ENCODE results near the gene PKNOX1.
"Not testable (repeated sequence)": the region's sequence is repeated elsewhere in the genome, so short reads cannot be mapped to it uniquely, and the experiment has no call there.

Gene PKNOX1

DNA sequence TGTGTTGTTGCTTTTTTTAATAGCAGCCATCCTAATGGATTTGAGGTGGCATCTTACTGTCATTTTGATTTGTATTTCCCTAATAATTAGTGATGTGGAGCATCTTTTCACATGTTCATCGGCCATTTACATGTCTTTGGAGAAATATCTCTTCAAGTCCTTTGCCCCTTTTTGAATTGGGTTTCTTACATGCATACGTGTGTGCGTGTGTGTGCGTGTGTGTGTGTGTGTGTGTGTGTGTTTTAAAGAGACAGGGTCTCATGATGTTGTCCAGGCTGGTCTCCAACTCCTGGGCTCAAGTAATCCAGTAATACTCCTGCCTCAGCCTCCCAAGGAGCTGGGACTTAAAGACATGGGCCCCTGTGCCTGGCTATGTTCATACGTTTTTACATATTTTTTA is 9.5 kb downstream of the PKNOX1 start:
- no peak for DNase-seq

GRCh38 chr21:42986125-42986783 is 11.9 kb downstream of the PKNOX1 start:
- DNase-seq (no peak), ATAC-seq (peak; percentile 16)

More for the DNA sequence above, 9.5 kb downstream of the PKNOX1 start:
- no peak for ATAC-seq

DNA sequence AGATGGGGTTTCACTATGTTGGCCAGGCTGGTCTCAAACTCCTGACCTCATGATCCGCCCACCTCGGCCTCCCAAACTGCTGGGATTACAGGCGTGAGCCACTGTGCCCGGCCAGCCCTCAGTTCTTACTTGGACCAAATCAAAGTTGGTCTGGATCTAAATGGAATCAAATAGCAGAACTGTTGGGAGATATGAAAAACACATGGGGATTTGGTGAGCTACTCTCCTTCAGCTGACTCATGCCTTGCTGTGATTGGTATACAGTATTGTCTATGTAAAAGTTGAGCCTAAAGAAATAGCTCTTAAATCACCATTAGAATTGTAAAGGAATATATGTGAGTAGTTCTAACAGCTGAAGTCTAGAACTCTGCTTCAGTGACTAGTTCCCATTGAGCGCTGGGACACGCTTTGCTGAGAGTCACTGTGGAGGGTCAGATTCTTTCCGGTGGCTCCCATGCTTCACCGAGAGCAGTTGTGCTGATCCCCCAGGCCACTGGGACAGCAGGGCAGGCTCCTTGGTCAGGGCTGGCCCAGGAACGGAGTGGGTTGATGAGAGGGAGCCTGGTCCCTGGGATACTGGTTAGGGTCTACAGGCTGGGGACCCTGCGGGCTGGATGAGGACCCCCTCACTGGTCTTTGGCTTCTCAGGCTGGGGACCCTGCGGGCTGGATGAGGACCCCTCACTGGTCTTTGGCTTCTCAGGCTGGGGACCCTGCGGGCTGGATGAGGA is 14.0 kb downstream of the PKNOX1 start:
- DNase-seq (no peak), ATAC-seq (no peak)

GRCh38 chr21:42989370-42989769 is 15.0 kb downstream of the PKNOX1 start:
- ATAC-seq, DNase-seq: not testable (repeated sequence)

DNA sequence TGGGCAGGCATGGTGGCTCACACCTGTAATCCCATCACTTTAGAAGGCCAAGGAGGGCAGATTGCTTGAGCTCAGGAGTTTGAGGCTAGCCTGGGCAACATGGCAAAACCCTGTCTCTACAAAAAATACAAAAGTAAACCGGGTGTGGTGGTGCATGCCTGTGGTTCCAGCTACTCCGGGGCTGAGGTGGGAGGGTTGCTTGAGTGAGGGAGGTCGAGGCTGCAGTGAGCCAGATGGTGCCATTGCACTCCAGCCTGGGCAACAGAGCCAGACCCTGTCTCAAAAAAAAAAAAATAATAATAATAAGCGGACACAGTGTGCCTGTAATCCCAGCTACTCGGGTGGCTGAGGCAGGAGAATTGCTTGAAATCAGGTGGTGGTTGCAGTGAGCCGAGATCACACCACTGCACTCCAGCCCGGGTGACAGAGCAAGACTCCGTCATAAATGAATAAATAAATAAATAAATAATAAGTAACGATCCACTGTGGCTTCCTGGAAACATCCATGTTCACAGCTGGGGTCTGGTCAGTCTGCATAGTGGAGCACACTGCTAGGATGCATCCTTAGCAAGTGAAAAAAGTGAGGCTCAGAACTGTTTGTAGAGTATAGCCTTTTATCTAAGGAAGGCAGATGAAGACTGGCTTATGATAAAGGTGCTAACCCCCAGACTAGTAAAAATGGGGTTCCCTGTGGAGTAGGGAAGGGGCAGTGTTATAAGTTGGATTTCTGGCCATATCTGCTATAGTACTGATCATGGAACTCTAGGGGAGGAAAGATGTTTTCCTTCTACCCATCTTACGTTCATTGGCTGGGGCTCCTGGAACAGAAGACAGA is 15.7 kb downstream of the PKNOX1 start:
- ATAC-seq: no peak
- no peak for DNase-seq

DNA sequence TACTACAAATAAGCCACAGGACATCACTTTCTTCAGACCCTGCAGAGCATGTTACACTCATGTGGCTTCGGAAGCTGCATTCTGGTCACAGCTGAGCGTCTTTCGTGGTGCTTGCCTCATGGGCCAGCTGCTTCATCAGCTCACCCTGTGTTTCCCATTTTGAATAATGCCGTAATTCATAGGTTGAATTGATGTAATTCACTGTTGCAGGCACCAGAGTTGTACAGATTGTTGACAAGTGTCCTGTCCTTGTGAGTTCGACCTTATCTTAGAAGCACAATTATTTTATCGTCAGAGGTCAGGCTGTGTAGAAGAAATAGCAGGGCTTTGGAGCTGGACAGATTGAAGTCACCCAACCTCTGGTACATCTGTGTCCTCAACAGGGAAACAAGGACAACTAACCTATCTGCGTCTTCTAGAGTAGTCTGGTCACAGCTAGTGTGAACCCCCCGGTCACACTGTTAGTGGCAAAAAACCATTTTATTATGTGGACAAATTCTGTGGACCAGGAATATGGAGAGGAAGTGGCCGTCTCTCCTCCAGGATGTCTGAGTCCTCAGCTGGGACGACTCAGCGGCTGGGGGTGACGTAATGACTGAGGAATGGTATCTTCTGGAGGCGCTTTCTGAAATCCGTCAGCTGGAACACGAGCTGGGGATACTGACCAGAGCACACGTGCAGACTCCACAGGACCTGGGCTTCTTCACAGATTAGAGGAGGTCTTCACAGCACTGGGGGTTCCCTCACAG is 17.8 kb downstream of the PKNOX1 start:
- DNase-seq (no peak), ATAC-seq (no peak)

DNA sequence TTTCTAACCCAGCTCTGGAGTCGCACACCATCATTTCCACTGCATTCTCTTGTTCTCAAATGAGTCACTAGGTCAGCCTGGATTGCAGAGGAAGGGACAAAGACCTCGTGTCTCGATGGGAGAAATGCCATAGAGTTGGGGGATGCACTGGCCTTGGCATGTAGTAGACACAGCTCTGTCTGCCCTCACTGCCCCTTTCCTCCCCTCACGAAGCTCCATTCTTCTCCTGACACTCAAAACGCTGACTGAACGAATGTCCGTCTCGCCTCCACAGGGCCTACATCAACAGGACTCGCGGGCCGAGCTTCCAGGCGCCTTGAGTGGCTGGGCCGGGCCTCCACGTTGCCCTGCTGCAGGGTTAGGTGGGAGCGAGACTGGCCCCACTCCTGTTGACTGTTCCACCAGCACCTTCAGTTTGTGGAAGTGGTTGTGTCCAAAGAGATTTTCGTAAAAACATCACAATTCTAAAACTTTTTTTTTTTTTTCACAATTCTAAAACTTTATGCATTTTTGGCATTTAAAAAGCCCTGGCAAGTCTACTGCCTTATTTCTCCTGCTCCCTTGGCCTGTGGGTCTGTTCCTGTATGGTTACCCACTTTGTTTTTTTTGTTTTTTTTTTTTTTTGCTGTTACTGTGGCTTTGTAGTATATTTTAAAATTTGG is 18.8 kb downstream of the PKNOX1 start:
- ATAC-seq: no peak
- DNase-seq: no peak

DNA sequence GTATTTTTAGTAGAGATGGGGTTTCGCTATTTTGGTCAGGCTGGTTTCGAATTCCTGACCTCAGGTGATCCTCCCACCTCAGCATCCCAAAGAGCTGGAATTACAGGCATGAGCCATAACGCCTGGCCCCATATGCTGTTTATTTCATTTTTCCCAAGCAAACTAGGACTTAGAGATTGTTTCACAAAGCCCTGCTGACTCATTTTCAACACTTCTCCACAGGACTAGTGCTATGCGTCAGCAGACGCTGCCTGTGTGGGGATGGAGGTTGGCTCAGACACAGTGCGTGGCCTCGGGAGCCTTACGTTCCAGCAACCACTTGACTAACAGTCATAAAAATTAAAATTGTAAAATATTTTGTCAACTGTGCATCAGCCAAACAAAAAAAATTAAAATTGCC is 22.7 kb downstream of the PKNOX1 start:
- no peak for DNase-seq
- ATAC-seq: no peak

DNA sequence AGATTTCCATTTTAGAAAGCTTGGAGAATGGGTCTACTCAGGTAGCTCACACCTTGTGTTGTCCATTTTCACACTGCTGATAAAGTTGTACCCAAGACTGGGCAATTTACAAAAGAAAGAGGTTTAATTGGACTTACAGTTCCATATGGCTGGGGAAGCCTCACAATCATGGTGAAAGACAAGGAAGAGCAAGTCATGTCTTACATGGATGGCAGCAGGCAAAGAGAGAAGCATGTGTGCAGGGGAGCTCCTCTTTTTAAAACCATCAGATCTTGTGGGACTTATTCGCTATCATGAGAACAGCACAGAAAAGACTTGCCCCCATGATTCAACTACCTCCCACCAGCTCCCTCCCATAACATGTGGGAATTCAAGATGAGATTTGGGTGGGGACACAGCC is 23.6 kb downstream of the PKNOX1 start:
- DNase-seq, ATAC-seq: not testable (repeated sequence)

GRCh38 chr21:42999152-42999551 is 24.8 kb downstream of the PKNOX1 start:
- DNase-seq, ATAC-seq: not testable (repeated sequence)

GRCh38 chr21:43000041-43000440 is 25.7 kb downstream of the PKNOX1 start:
- not testable (repeated sequence) for ATAC-seq, DNase-seq

DNA sequence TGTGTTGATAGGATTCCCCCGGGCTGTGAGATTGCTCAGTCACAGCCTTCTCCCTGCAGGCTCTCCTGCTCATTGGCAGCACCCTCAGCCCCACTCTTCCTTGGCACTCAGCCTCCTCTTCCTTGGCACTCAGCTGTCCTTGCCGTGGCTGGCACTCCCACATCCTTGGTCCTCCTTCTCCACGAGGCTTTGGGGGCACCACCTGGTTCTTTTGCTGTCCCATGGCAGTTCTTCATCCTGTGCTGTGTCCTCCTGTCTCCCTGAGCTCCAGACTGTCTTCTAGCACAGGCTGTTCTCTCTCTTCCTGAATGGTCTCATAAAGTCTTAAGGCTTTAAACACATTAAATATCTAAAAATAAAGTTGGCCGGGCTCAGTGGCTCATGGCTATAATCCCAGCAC is 27.0 kb downstream of the PKNOX1 start:
- no peak for DNase-seq
- ATAC-seq: no peak

DNA sequence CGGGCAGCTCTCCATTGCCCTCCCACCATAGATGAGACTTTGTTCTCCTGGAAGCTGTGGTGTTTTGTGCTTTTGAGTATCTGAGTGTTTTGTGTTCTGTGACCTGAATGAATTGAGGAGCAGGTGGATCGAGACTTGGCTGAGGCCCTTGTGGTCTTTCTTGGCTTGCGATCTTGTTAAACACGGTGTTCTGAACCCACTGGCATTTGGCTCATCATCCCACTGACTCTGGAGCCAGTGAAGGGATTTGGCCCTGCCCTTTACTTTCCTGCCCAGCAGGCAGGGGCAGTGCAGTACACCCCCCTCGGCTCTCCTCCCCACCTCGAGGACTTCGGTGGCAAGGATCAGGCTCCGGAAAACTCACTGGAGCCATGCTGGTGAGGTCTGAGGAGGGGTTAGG is 30.6 kb downstream of the PKNOX1 start:
- DNase-seq: no peak
- no peak for ATAC-seq

DNA sequence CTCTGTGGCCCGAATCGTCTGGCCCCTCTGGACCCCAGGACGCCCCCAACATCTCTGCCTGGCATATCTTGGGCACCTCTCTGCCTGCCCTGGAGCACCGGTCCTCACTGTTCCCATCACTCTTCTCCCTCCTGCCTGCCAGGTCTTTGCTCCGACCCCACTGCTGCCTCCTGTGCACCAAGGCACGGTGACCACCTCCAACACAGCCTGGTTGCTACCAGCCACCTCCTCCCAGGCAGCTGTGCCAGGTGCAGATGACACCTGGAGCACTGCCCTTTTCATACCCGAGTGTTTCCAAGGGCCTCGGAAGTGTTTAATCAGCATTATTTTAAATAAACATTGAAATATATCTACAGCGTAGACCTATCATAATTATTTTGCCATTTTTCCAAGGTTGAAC is 31.3 kb downstream of the PKNOX1 start:
- no peak for ATAC-seq
- DNase-seq: no peak

GRCh38 chr21:43006051-43006873 is 31.9 kb downstream of the PKNOX1 start:
- ATAC-seq: not testable (repeated sequence)

DNA sequence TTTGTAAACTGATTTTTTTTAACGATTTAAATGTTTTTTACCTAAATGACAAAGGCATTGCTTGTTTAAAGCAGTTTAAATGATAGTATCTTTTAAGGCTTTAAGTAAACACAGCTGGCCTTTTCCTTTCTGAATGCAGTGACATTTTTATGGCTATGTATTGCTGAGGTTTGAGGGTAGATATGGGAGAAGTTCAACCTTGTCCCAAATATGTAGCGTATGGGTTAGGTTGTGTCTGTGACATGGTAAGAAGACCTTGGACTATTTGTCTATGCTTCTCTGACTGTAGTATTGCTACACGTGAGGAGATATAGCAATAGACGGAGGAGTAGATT is 32.5 kb downstream of the PKNOX1 start:
- ATAC-seq (no peak), DNase-seq (no peak)

More at GRCh38 chr21:43006051-43006873, 31.9 kb downstream of the PKNOX1 start:
- not testable (repeated sequence) for DNase-seq

GRCh38 chr21:43012596-43012995 is 38.2 kb downstream of the PKNOX1 start:
- ATAC-seq (peak; percentile 49), DNase-seq (no peak)

DNA sequence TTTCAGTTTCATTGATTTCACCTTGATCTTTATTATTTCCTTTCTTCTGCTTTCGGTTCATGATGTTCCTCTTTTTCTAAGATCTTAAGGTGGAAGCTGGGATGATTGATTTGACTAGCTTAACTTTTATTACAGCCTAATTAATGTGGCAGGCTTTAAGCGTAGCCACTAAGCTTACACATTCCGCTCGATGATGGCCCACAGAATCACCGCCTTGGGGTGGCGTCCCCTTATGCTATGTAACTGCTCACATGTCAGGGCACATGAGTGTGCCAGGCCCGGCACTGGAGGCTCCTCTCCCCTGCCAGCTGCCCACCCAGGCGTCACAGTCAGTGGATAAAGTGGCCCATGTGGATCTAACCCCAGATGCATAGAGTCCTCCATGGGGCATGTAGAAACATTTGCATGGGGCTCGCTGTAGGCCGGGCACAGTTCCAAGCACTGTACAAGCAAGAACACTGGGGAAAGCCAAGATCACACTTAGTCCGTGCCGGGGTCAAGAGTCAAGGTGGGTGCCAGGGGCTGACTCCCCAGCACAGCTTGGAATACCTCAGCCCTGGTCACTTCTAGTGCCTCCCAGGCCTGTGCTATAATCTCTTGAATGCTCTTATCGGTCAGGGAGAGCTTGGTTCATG is 41.7 kb downstream of the PKNOX1 start:
- DNase-seq (no peak), ATAC-seq (no peak)

DNA sequence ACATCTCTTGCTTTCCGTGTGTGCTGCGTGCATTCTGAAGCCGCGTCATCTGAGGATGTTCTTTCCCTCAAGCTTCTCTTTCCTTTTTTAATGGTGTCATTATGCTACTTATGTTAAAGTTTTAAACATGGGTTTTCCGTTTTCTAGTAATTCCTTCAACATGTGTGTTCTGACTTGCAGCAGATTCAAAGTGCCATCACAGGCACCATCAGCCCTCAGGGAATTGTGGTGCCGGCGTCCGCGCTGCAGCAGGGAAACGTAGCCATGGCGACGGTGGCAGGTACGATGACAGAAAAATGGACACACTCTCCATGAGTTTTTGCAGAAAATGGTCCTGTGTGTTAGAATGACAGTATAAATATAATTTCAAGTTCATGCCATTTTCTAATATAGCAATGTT is 42.4 kb downstream of the PKNOX1 start:
- ATAC-seq: no peak

DNA sequence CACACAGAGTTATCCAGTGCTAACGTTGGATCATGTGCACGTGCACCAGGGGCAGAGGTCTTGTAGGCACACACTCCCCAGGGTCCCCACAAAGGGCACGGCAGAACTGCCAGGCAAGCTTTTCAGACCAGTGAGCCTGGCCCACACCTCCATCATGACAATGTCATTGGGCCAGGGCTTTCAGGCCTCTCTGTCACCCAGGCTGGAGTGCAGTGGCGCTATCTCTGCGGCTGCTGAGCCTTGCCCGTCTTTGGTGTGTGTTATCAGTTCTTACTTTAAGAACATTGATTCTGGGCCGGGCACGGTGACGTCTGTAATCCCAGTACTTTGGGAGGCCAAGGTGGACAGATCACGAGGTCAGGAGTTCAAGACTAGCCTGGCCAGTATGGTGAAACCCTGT is 44.2 kb downstream of the PKNOX1 start:
- ATAC-seq (no peak), DNase-seq (no peak)

More for the DNA sequence above, 42.4 kb downstream of the PKNOX1 start:
- no peak for DNase-seq

All from stimulated activated naive CD8-positive, alpha-beta T cell treated with anti-CD3 and anti-CD28 coated beads, Interleukin-15, Interleukin-2, amounts not matched to agents 100 U/mL and 50 U/mL, for 24 hours (primary cell).